Measurements from ENCODE around the gene EPB41L4A.
"Not testable (repeated sequence)": the region's sequence is repeated elsewhere in the genome, so short reads cannot be mapped to it uniquely, and the experiment has no call there.

Gene EPB41L4A

GRCh38 chr5:112227911-112228631, 191.0 kb downstream of the EPB41L4A start:
- WGBS (ENCODE audit: extremely low coverage, insufficient coverage, low lambda C conversion rate): no CpG with 5 or more reads among the region's 4 CpGs
- no peak overlapping the region for H2BK5ac ChIP-seq (ENCODE audit: low read length)
- no peak overlapping the region for H3K4me2 ChIP-seq (ENCODE audit: low read length)

GRCh38 chr5:112226215-112226614, 192.9 kb downstream of the EPB41L4A start:
- no peak overlapping the region for H3K56ac ChIP-seq (ENCODE audit: low read length)
- H2BK120ac ChIP-seq (ENCODE audit: low read depth, low read length): no peak overlapping the region
- no peak overlapping the region for H3K18ac ChIP-seq (ENCODE audit: low read length)
- no peaks in the 10 kb centered on the region for H3K79me1 ChIP-seq (ENCODE audit: low read length)
- WGBS (ENCODE audit: extremely low coverage, insufficient coverage, low lambda C conversion rate): no CpG with 5 or more reads among the region's 3 CpGs
- no peaks in the 10 kb centered on the region for H3K36me3 ChIP-seq (ENCODE audit: control insufficient read depth, insufficient read depth, low read length)
- no peak overlapping the region for H4K8ac ChIP-seq (ENCODE audit: low read depth, low read length)
- no peak overlapping the region for H2AK5ac ChIP-seq (ENCODE audit: low read length)
- H3K4ac ChIP-seq (ENCODE audit: low read depth, low read length): no peak overlapping the region
- H3K9ac ChIP-seq (ENCODE audit: low read length): no peak overlapping the region
- DNase-seq: no peak
- no peak overlapping the region for H4K5ac ChIP-seq (ENCODE audit: low read length)
- no peak overlapping the region for H3K4me3 ChIP-seq (ENCODE audit: low read length)
- no peak overlapping the region for H3K27ac ChIP-seq (ENCODE audit: low read depth, low read length)
- H3K4me2 ChIP-seq (ENCODE audit: low read length): no peak overlapping the region
- H2BK5ac ChIP-seq (ENCODE audit: low read length): no peak overlapping the region
- no peak overlapping the region for H2BK15ac ChIP-seq (replicated peaks; ENCODE audit: low read depth)
- no peaks in the 10 kb centered on the region for H3K79me2 ChIP-seq (ENCODE audit: control insufficient read depth, insufficient read depth, low read length)
- no peak overlapping the region for H3K23ac ChIP-seq (ENCODE audit: low read length)
- no peaks in the 10 kb centered on the region for H3K27me3 ChIP-seq (ENCODE audit: insufficient read depth, low read length, poor library complexity)
- H3K4me1 ChIP-seq (ENCODE audit: control insufficient read depth, low read depth, low read length): no peaks in the 10 kb centered on the region

More at GRCh38 chr5:112227911-112228631, 191.0 kb downstream of the EPB41L4A start:
- DNase-seq: no peak
- no peak overlapping the region for H2BK120ac ChIP-seq (ENCODE audit: low read depth, low read length)
- H3K79me1 ChIP-seq (ENCODE audit: low read length): no peaks in the 10 kb centered on the region
- no peak overlapping the region for H3K4me3 ChIP-seq (ENCODE audit: low read length)
- no peak overlapping the region for H4K8ac ChIP-seq (ENCODE audit: low read depth, low read length)
- H3K4me1 ChIP-seq (ENCODE audit: control insufficient read depth, low read depth, low read length): no peaks in the 10 kb centered on the region
- H3K23ac ChIP-seq (ENCODE audit: low read length): no peak overlapping the region
- H3K27me3 ChIP-seq (ENCODE audit: insufficient read depth, low read length, poor library complexity): no peaks in the 10 kb centered on the region
- H3K36me3 ChIP-seq (ENCODE audit: control insufficient read depth, insufficient read depth, low read length): no peaks in the 10 kb centered on the region
- no peak overlapping the region for H2BK15ac ChIP-seq (replicated peaks; ENCODE audit: low read depth)
- H2AK5ac ChIP-seq (ENCODE audit: low read length): no peak overlapping the region
- H4K5ac ChIP-seq (ENCODE audit: low read length): no peak overlapping the region
- H3K4ac ChIP-seq (ENCODE audit: low read depth, low read length): no peak overlapping the region
- H3K27ac ChIP-seq (ENCODE audit: low read depth, low read length): no peak overlapping the region
- H3K79me2 ChIP-seq (ENCODE audit: control insufficient read depth, insufficient read depth, low read length): no peaks in the 10 kb centered on the region
- H3K18ac ChIP-seq (ENCODE audit: low read length): no peak overlapping the region
- no peak overlapping the region for H3K9ac ChIP-seq (ENCODE audit: low read length)
- no peak overlapping the region for H3K56ac ChIP-seq (ENCODE audit: low read length)

- WGBS (ENCODE audit: extremely low coverage, insufficient coverage, low lambda C conversion rate): no CpG with 5 or more reads among the region's 7 CpGs
- H3K79me1 ChIP-seq (ENCODE audit: low read length); H2BK5ac ChIP-seq (ENCODE audit: low read length); H3K4me2 ChIP-seq (ENCODE audit: low read length); H4K8ac ChIP-seq (ENCODE audit: low read depth, low read length); H3K23ac ChIP-seq (ENCODE audit: low read length); H3K4ac ChIP-seq (ENCODE audit: low read depth, low read length); H4K5ac ChIP-seq (ENCODE audit: low read length); H3K27ac ChIP-seq (ENCODE audit: low read depth, low read length); H3K56ac ChIP-seq (ENCODE audit: low read length); H2BK15ac ChIP-seq (replicated peaks; ENCODE audit: low read depth); H3K18ac ChIP-seq (ENCODE audit: low read length); DNase-seq; H3K27me3 ChIP-seq (ENCODE audit: insufficient read depth, low read length, poor library complexity); H3K4me3 ChIP-seq (ENCODE audit: low read length); H2AK5ac ChIP-seq (ENCODE audit: low read length); H3K36me3 ChIP-seq (ENCODE audit: control insufficient read depth, insufficient read depth, low read length); H3K4me1 ChIP-seq (ENCODE audit: control insufficient read depth, low read depth, low read length); H3K79me2 ChIP-seq (ENCODE audit: control insufficient read depth, insufficient read depth, low read length); H2BK120ac ChIP-seq (ENCODE audit: low read depth, low read length); H3K9ac ChIP-seq (ENCODE audit: low read length): not testable (repeated sequence)
Observed at GRCh38 chr5:112222997-112223396, 196.1 kb downstream of the EPB41L4A start.

GRCh38 chr5:112221128-112221527, 197.9 kb downstream of the EPB41L4A start:
- no peaks in the 10 kb centered on the region for H3K27me3 ChIP-seq (ENCODE audit: insufficient read depth, low read length, poor library complexity)
- H3K4me1 ChIP-seq (ENCODE audit: control insufficient read depth, low read depth, low read length): peaks cover 3% of the 10 kb centered on the region
- DNase-seq: no peak
- no peak overlapping the region for H3K4ac ChIP-seq (ENCODE audit: low read depth, low read length)
- no peak overlapping the region for H3K4me3 ChIP-seq (ENCODE audit: low read length)
- no peak overlapping the region for H3K18ac ChIP-seq (ENCODE audit: low read length)
- no peak overlapping the region for H3K23ac ChIP-seq (ENCODE audit: low read length)
- no peaks in the 10 kb centered on the region for H3K36me3 ChIP-seq (ENCODE audit: control insufficient read depth, insufficient read depth, low read length)
- H3K4me2 ChIP-seq (ENCODE audit: low read length): no peak overlapping the region
- H4K5ac ChIP-seq (ENCODE audit: low read length): no peak overlapping the region
- no peak overlapping the region for H2BK5ac ChIP-seq (ENCODE audit: low read length)
- H3K79me1 ChIP-seq (ENCODE audit: low read length): no peaks in the 10 kb centered on the region
- H2BK15ac ChIP-seq (replicated peaks; ENCODE audit: low read depth): no peak overlapping the region
- H3K56ac ChIP-seq (ENCODE audit: low read length): no peak overlapping the region
- no peak overlapping the region for H2AK5ac ChIP-seq (ENCODE audit: low read length)
- WGBS (ENCODE audit: extremely low coverage, insufficient coverage, low lambda C conversion rate): no CpG with 5 or more reads among the region's 2 CpGs
- H2BK120ac ChIP-seq (ENCODE audit: low read depth, low read length): no peak overlapping the region
- no peak overlapping the region for H3K27ac ChIP-seq (ENCODE audit: low read depth, low read length)
- no peak overlapping the region for H3K9ac ChIP-seq (ENCODE audit: low read length)
- no peaks in the 10 kb centered on the region for H3K79me2 ChIP-seq (ENCODE audit: control insufficient read depth, insufficient read depth, low read length)
- H4K8ac ChIP-seq (ENCODE audit: low read depth, low read length): no peak overlapping the region

- H3K4me3 ChIP-seq (ENCODE audit: low read length): no peak overlapping the region
- no peak overlapping the region for H3K56ac ChIP-seq (ENCODE audit: low read length)
- H2BK15ac ChIP-seq (replicated peaks; ENCODE audit: low read depth): no peak overlapping the region
- H4K5ac ChIP-seq (ENCODE audit: low read length): no peak overlapping the region
- H3K23ac ChIP-seq (ENCODE audit: low read length): no peak overlapping the region
- H2BK5ac ChIP-seq (ENCODE audit: low read length): no peak overlapping the region
- no peak overlapping the region for H3K4me2 ChIP-seq (ENCODE audit: low read length)
- H3K79me2 ChIP-seq (ENCODE audit: control insufficient read depth, insufficient read depth, low read length): no peaks in the 10 kb centered on the region
- H3K79me1 ChIP-seq (ENCODE audit: low read length): no peaks in the 10 kb centered on the region
- no peaks in the 10 kb centered on the region for H3K27me3 ChIP-seq (ENCODE audit: insufficient read depth, low read length, poor library complexity)
- peak; percentile 44 for DNase-seq
- no peak overlapping the region for H2BK120ac ChIP-seq (ENCODE audit: low read depth, low read length)
- no peaks in the 10 kb centered on the region for H3K36me3 ChIP-seq (ENCODE audit: control insufficient read depth, insufficient read depth, low read length)
- no peak overlapping the region for H3K9ac ChIP-seq (ENCODE audit: low read length)
- H3K27ac ChIP-seq (ENCODE audit: low read depth, low read length): no peak overlapping the region
- no peak overlapping the region for H3K4ac ChIP-seq (ENCODE audit: low read depth, low read length)
- H3K4me1 ChIP-seq (ENCODE audit: control insufficient read depth, low read depth, low read length): peaks cover 3% of the 10 kb centered on the region
- no peak overlapping the region for H4K8ac ChIP-seq (ENCODE audit: low read depth, low read length)
- H2AK5ac ChIP-seq (ENCODE audit: low read length): no peak overlapping the region
- no CpG with 5 or more reads among the region's 6 CpGs for WGBS (ENCODE audit: extremely low coverage, insufficient coverage, low lambda C conversion rate)
- no peak overlapping the region for H3K18ac ChIP-seq (ENCODE audit: low read length)
Observed at GRCh38 chr5:112219000-112219399, 200.1 kb downstream of the EPB41L4A start.

All from mesendoderm (in vitro differentiated cells).